Neural cell (in vitro differentiated cells): ENCODE measurements around the gene CFAP45.

Source experiments
- CTCF ChIP-seq: fragments of 450-650 bp; IDR thresholded peaks from 2 replicates; pipeline ENCODE4 v1.5.1; 2014; ENCODE audit warnings: antibody characterized with exemption, mild to moderate bottlenecking, moderate library complexity; ENCODE audit not compliant: poor library complexity, severe bottlenecking
- EZH2 ChIP-seq: fragments of 200-600, 300-800 bp; shearing (Covaris generic), sonication (generic); IDR thresholded peaks from 2 replicates; pipeline ENCODE4 v1.6.1; 2014; ENCODE audit warnings: antibody characterized with exemption, low read length, borderline replicate concordance, mild to moderate bottlenecking; ENCODE audit not compliant: insufficient read depth, poor library complexity, severe bottlenecking
- TAF1 ChIP-seq: IDR thresholded peaks from 2 replicates; pipeline ENCODE4 v1.6.1; 2012; ENCODE audit warnings: low read depth

- no peak for TF ChIP-seq CTCF
- TF ChIP-seq TAF1 = no peak
- no peak for TF ChIP-seq EZH2
Measured at GRCh38 chr1:159911326-159912070, 11.5 kb upstream of the CFAP45 start.
